Stimulated activated CD4-positive, alpha-beta T cell treated with anti-CD3 and anti-CD28 coated beads, Interleukin-4, amount 100 ng/mL, for 24 hours (primary cell): ENCODE measurements around the gene HAGHL.
"Not testable (repeated sequence)": the region's sequence is repeated elsewhere in the genome, so short reads cannot be mapped to it uniquely, and the experiment has no call there.

Experiments used
- DNase-seq: peaks from one replicate; pipeline ENCODE4 v3.0.0-alpha.2; 2020

Gene HAGHL

GRCh38 chr16:689175-689897 is 37.6 kb upstream of the HAGHL start:
- no peak for DNase-seq

- DNase-seq: not testable (repeated sequence)
Measured at GRCh38 chr16:691242-691641, 35.7 kb upstream of the HAGHL start.

- DNase-seq: no peak
Measured at GRCh38 chr16:692356-693108, 34.4 kb upstream of the HAGHL start.

- DNase-seq: no peak
Measured at GRCh38 chr16:693364-693763, 33.5 kb upstream of the HAGHL start.

- DNase-seq: no peak
Measured at GRCh38 chr16:693766-694165, 33.1 kb upstream of the HAGHL start.

GRCh38 chr16:694187-694862 is 32.6 kb upstream of the HAGHL start:
- DNase-seq: no peak

GRCh38 chr16:694863-695354 is 32.0 kb upstream of the HAGHL start:
- no peak for DNase-seq

- peak; percentile 70 for DNase-seq
Measured at GRCh38 chr16:695355-696089, 31.4 kb upstream of the HAGHL start.

GRCh38 chr16:698911-699671 is 27.8 kb upstream of the HAGHL start:
- DNase-seq: no peak

- peak; percentile 44 for DNase-seq
Measured at GRCh38 chr16:700684-701584, 26.0 kb upstream of the HAGHL start.

- no peak for DNase-seq
Measured at GRCh38 chr16:702341-702740, 24.6 kb upstream of the HAGHL start.

GRCh38 chr16:703406-703805 is 23.5 kb upstream of the HAGHL start:
- DNase-seq: no peak

- DNase-seq: no peak
Measured at GRCh38 chr16:704047-704446, 22.9 kb upstream of the HAGHL start.

GRCh38 chr16:704552-705380 is 22.1 kb upstream of the HAGHL start:
- no peak for DNase-seq

GRCh38 chr16:705431-706188 is 21.3 kb upstream of the HAGHL start, which contains the start of gene FBXL16:
Gene FBXL16, minus strand, starts transcription at chr16:705801. Its CDS starts 8,396 bp downstream, at chr16:697405.
- DNase-seq: no peak

GRCh38 chr16:706189-707061 is 20.5 kb upstream of the HAGHL start:
- DNase-seq: no peak

- no peak for DNase-seq
Measured at GRCh38 chr16:707062-707538, 19.8 kb upstream of the HAGHL start.

- DNase-seq: no peak
Measured at GRCh38 chr16:708019-708418, 18.9 kb upstream of the HAGHL start.
